Measurements from ENCODE around the gene EXT2.
A peak's percentile ranks its signal among the peaks of the same experiment; 100 is the strongest.

Gene EXT2

GRCh38 chr11:44269369-44270351 lies 174.2 kb downstream of the EXT2 start:
- peak; percentile 53 for DNase-seq

- peak; percentile 22 for DNase-seq
Observed at GRCh38 chr11:44270403-44271273, 175.2 kb downstream of the EXT2 start.

DNA sequence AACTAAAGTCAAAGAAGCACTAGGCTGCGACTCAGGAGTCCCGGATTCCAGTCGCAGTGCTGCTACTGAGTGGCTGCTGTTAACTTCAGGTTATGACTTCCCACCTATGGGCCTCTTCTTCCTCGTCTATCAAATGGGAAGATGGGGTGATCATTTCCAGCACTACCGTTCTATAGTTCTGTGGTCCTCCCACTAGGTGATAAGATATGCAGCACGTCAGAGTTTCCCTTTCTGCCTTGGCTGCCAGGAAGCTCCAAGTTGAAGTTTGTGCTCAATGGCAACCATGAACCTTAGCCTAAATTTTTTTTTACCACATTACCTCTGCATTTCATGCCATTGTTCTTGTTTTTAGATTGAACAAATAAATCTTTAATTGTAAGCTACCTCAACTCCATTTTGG lies 175.8 kb downstream of the EXT2 start:
- DNase-seq: peak; percentile 16

- DNase-seq: no peak
Observed at GRCh38 chr11:44274404-44274803, 178.9 kb downstream of the EXT2 start.

- peak; percentile 28 for DNase-seq
Observed at GRCh38 chr11:44275241-44275640, 179.8 kb downstream of the EXT2 start.

- DNase-seq: peak; percentile 56
Observed at GRCh38 chr11:44275961-44276550, 180.6 kb downstream of the EXT2 start.

DNA sequence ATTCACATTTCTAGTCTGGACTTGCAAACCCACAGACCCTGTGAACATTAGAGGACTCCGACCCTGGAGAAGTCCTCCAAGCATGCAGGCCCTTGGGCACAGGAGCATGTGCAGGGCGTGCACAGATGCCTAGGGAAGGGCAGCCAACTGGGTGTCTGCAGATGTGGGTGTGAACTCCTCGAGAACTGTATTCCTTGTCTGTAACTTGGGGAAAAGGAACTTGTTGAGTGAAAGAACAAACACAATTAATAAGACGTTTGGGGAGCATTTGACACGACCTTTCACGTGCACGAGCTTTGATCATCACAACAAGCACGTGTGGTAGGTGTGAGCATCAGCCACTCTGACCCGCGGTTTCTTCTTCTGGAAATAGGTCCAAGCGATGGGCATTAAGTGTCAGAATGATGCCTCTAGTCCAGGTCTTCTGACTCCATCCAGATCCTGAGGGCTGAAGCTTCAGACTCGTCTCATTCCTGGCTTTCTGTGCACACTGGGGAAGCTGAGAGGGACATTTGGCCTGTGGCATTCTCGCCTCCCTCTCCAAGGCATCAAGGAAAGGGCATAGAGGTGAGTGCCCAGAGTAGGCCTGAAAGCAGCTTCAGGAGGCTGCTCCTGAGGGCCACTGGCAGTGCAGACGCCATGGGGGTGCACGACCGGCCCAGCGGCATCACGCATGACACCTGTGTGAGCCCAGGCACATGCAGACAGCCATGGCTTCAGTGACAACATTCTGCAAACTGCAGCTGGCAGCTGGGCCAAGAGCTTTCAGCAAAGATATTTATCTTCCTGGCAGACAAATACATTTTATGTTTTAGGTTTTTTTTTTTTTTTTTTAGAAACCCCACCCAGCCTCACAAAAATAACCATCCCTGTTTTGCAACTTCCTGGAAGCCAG lies 182.0 kb downstream of the EXT2 start:
- peak; percentile 53 for DNase-seq

DNA sequence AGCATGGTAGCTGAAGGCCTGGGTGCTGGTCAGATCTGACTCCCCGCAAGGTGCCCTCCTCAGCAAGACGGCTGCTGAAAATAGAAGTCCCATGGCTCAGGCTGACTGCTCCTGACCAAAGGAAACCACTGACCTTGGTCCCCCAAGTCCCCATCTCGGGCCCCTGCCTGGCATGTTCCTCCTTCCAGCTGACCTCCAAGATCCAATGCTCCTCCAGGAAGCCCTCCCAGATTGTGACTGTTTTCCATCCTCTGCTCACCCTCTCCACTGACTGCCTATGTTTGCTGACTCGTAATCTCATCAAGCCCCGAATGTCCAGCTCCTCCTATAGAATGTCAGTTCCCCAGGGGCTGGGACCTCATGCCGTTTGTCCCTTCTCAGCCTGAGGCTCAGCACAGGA lies 184.0 kb downstream of the EXT2 start:
- DNase-seq: no peak

- no peak for DNase-seq
Observed at GRCh38 chr11:44280257-44280656, 184.8 kb downstream of the EXT2 start.

DNA sequence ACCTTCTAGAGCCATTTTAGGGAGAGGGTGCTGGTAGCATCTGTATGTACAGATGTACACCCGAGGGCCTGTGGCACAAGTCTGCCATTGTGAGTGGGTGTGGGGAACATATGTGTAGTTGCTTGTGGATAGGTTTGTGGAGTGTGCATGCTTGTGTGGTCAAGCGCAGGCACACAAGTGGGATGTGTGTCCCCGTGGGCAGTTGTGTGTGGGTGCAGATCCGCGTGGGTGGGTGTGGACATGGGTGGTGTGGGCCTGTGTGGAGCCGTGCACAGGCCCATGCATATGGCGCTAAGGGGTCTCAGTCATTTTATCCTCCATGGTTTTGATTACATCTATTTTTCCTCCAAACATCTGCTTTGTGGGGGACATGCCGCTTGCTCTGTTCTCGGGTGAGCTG lies 185.7 kb downstream of the EXT2 start:
- DNase-seq: no peak

DNA sequence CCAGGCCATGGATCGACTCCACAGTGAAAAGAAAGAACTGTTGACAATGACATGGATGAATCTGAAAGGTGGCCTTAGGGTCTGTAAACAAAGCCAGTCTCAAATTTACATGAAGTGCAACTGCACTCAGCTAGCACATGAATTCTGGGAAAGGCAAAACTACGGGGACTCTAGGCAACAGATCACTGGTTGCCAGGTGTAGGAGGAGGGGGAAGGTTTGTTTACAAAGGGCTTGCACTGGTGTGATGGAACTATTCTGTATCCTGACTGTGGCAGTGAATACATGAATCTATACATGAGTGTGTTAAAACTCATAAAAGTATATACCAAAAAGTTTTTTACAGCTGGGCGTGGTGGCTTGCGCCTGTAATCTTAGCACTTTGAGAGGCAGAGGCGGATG lies 187.1 kb downstream of the EXT2 start:
- DNase-seq: no peak

DNA sequence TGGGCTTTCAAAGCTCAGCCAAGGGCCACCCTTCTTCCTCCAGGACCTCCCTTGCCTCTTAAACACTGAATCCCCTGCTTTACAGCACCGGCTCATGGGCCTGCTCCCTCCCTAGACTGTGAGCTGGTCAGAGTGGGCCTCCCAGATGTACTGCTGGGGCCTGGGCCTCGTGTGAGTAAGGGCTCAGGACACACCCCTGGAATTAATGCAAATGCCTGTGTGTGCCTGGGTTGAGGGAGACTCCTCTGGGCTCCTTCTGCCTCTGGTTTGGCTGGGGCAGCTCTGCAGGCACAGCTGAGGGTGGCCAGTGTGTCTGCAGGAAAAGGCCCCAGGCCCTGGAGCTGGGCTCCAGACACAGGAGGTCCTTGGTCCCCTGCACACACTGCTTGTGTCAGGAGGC lies 190.3 kb downstream of the EXT2 start:
- DNase-seq: no peak

DNA sequence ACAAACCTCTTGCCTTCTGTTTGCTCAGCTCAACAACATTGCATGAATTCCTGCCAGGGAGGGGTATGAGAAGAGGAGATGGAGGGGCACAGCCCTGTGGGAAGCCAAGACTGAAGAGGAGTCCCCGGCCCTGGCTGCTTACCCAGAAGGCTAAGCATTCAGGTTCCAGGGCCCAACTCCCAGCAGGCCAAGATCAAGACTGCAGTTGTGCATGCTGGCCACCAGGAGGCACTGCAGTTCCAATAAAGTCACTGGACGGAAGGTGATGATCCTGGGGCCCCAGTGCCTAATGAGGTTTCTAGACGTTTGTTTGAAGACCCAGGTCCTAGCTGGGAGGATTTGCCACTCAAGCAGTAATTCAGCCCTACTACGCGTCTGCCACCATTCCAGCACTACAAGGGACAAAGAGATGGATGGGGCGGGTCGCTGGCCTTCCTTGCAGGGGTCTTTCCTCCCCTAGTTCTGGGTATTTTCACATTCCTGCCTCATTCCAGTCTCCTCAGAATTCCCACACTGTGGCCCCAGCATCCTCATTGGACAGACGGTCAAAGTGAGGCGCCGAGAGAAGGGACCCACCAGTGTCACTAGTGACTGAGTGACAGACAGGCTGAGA lies 190.9 kb downstream of the EXT2 start:
- DNase-seq: peak; percentile 82

GRCh38 chr11:44286911-44287310 lies 191.4 kb downstream of the EXT2 start:
- no peak for DNase-seq

DNA sequence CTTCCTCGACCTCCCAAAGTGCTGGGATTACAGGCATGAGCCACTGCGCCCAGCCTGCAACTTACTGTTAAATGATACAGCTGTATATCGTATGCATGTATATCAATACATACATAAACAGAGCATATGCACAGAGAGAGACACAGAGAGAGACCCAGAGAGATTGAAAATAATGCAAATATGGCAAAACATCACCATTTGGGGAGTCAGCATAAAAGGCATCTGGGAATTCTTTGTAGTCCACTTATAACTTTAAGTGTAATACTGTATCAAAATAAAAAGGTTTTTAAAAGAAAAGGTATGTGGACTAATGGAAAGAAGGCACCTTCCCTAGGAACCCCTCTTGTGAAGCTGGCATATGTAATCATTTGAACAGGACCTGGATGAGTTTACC lies 192.7 kb downstream of the EXT2 start:
- DNase-seq: no peak

DNA sequence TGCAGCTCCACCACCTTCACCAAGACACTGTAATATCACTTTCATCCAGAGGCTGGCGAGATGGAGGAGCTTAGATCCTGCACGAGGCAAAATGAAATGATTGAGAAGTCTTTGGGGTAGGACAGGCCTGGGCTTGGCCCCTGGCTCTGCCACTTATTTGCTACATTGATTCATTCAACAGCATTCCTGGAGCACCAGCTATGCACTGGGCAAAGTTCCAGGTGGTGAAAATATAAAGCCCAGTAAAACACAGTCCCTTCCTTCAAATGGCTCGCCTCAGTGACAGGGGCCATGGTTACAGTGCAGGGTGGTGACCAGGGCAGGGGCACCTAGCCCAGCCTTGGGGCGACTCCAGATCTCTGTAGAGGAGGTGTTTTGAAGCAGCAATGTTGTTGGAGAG lies 194.7 kb downstream of the EXT2 start:
- no peak for DNase-seq

Data from activated effector memory CD4-positive, alpha-beta T cell treated with anti-CD3 and anti-CD28 coated beads, Interleukin-2, amount 50 U/mL, for 16 hours (primary cell).